HG03442 (cell line): ENCODE data around the gene HAVCR1.

Experiments used
- ATAC-seq: cut with Tn5 transposase; IDR thresholded peaks from one replicate; pipeline ENCODE4 v1.9.1; 2021; ENCODE audit warnings: mild to moderate bottlenecking, moderate library complexity; ENCODE audit not compliant: unreplicated experiment

Gene HAVCR1

GRCh38 chr5:157004893-157005551, 53.9 kb downstream of the HAVCR1 start:
- peak; percentile 85 for ATAC-seq

GRCh38 chr5:156991714-156992113, 67.2 kb downstream of the HAVCR1 start:
- no peak for ATAC-seq

GRCh38 chr5:156984064-156984463, 74.9 kb downstream of the HAVCR1 start:
- ATAC-seq, result no peak

GRCh38 chr5:156981481-156981880, 77.4 kb downstream of the HAVCR1 start:
- no peak for ATAC-seq
